ENCODE measurements around the gene SPRY4. TPM values are rescaled to one million over a fixed set of nuclear protein-coding genes. Genes with fewer than 3 reads are reported as not detected.
"Not testable (repeated sequence)": the region's sequence is repeated elsewhere in the genome, so short reads cannot be mapped to it uniquely, and the experiment has no call there.

The SPRY4 gene
- total and polyA plus RNA-seq, 3 experiments from 2014 or later, result 1.1 to 1.4 TPM; not detected in 1

DNA sequence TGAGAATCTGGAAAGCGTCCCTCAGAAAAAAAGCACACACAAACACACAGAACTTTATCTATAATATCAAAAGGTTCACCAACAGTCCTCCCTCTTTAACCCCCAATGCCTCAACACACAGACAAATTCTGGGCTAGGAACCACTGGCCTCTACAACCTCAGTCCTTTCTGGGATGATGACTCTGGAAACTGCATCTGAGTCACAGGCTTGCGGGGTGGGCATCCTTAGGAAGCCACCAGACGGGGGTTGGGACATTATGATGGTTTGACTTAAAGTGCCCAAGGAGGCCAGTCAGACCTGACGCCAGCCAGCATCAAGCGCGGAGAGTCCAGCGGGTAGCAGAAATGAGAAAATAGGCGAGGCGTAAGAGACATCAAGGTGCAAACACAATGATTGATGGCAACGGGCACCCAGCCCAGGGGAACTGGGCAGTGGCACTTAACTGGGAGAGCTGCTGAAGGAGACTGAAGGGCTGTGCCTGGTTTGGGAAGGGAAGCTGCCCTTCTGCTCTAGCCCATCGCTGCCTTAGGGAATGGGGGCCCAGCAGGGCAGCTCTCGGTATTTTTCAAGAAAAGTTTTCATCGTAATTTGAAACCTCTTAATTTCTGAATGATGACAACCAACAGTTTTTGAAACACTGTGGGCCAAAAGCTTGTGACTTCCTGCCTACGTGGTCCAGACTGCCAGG lies 20.7 kb downstream of the SPRY4 start:
- H3K9me3 Mint-ChIP-seq, result no peaks in the 10 kb centered on the region
- CTCF ChIA-PET, result no interaction called here

DNA sequence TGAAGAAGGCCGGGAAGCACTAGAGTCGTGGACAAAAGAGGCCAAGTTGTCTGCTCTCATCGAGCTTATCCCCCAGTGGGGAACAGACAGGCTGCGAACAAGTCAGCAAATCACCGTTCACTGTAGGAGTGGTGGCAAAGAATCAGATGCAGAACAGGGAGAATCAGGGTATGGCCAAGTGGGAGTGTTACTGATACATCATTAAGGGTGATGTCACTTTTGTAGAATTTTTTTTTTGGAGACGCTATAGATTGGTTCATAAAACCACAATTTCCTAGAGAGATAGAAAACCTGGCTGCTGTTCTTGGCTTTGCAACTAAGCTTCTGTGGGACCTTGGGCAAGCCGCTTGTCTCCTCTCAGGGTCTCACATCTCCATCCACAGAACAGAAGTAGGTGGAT lies 21.3 kb downstream of the SPRY4 start:
- Mint-ChIP-seq H3K4me3 (no peak overlapping the region), H3K36me3 (no peaks in the 10 kb centered on the region), H3K9me3 (no peaks in the 10 kb centered on the region), H3K27me3 (peaks cover 7 to 8% of the 10 kb centered on the region in 2 donors), H3K4me1 (peaks cover 12 to 16% (median 14%) of the 10 kb centered on the region in 3 donors), H3K27ac (no peak overlapping the region)
- no peaks in the 10 kb centered on the region for H3K9me3 ChIP-seq (ENCODE audit: low read length)
- peak in 1 of 5 donors; percentile 24 for DNase-seq
- no peaks in the 10 kb centered on the region for H3K36me3 ChIP-seq (ENCODE audit: insufficient read depth, low read length)
- H3K27me3 ChIP-seq (ENCODE audit: insufficient read depth, low read length, poor library complexity, severe bottlenecking), result no peaks in the 10 kb centered on the region
- ChIA-PET POLR2A (no interaction called here), CTCF (no interaction called here)
- H3K4me3 ChIP-seq (ENCODE audit: low read length), result no peak overlapping the region
- H3K27ac ChIP-seq (ENCODE audit: low read depth, low read length), result no peak overlapping the region
- no peaks in the 10 kb centered on the region for H3K4me1 ChIP-seq (ENCODE audit: insufficient read depth, low read length)

More for the DNA sequence above, 20.7 kb downstream of the SPRY4 start:
- DNase-seq, result peak in 1 of 5 donors; percentile 1
- no peak overlapping the region for H3K4me3 Mint-ChIP-seq
- H3K27ac Mint-ChIP-seq, result no peak overlapping the region
- Histone ChIP-seq H3K4me3 (ENCODE audit: low read length) (no peak overlapping the region), H3K36me3 (ENCODE audit: insufficient read depth, low read length) (no peaks in the 10 kb centered on the region), H3K27ac (ENCODE audit: low read depth, low read length) (no peak overlapping the region), H3K4me1 (ENCODE audit: insufficient read depth, low read length) (no peaks in the 10 kb centered on the region), H3K27me3 (ENCODE audit: insufficient read depth, low read length, poor library complexity, severe bottlenecking) (no peaks in the 10 kb centered on the region), H3K9me3 (ENCODE audit: low read length) (no peaks in the 10 kb centered on the region)
- peaks cover 7 to 8% of the 10 kb centered on the region in 2 donors for H3K27me3 Mint-ChIP-seq
- H3K4me1 Mint-ChIP-seq, result peaks cover 12 to 16% (median 14%) of the 10 kb centered on the region in 3 donors
- POLR2A ChIA-PET, result no interaction called here
- H3K36me3 Mint-ChIP-seq, result no peaks in the 10 kb centered on the region

DNA sequence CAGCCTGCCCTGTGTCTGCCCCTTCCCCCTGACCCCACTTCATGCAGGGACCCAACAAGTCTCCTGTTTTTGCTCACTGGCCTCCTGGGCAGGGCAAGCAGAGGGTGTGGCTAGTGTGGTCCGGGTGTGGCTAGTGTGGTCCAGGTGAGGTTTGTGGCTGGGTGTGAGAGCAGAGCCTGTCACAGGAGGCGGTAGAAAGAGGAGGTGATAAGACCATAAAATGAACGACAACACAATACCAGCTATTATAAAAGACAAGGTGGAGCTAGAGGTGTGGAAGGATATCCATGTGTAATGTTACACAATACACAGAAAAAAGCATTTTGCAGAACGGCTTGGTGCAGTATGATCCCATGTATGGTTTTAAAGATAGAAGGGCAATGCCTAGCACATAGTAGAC lies 23.3 kb downstream of the SPRY4 start:
- H3K36me3 ChIP-seq (ENCODE audit: insufficient read depth, low read length), result no peaks in the 10 kb centered on the region
- H3K4me3 ChIP-seq (ENCODE audit: low read length), result no peak overlapping the region
- no peaks in the 10 kb centered on the region for H3K9me3 ChIP-seq (ENCODE audit: low read length)
- Mint-ChIP-seq H3K9me3 (no peaks in the 10 kb centered on the region), H3K4me3 (peak overlapping the region in 1 of 7 donors; percentile 3), H3K4me1 (peaks cover 12 to 16% (median 14%) of the 10 kb centered on the region in 3 donors), H3K27me3 (peaks cover 5 to 7% of the 10 kb centered on the region in 2 donors), H3K36me3 (no peaks in the 10 kb centered on the region), H3K27ac (peak overlapping the region in 1 of 8 donors; percentile 1)
- no peak for DNase-seq
- POLR2A ChIA-PET, result no interaction called here
- H3K27me3 ChIP-seq (ENCODE audit: insufficient read depth, low read length, poor library complexity, severe bottlenecking), result no peaks in the 10 kb centered on the region
- CTCF ChIA-PET, result interaction anchor here (1.0 kb wide), 1 partner anchor 349 kb away, joined by 3 read pairs; no protein-coding TSS in a partner anchor
- no peaks in the 10 kb centered on the region for H3K4me1 ChIP-seq (ENCODE audit: insufficient read depth, low read length)
- H3K27ac ChIP-seq (ENCODE audit: low read depth, low read length), result no peak overlapping the region

- POLR2A ChIA-PET, result no interaction called here
- Mint-ChIP-seq H3K27me3 (peaks cover 5 to 8% of the 10 kb centered on the region in 2 donors), H3K9me3 (no peaks in the 10 kb centered on the region), H3K27ac (no peak overlapping the region), H3K36me3 (no peaks in the 10 kb centered on the region), H3K4me1 (peaks cover 12 to 16% (median 14%) of the 10 kb centered on the region in 3 donors), H3K4me3 (no peak overlapping the region)
- Histone ChIP-seq H3K9me3 (ENCODE audit: low read length) (no peaks in the 10 kb centered on the region), H3K4me3 (ENCODE audit: low read length) (no peak overlapping the region), H3K36me3 (ENCODE audit: insufficient read depth, low read length) (no peaks in the 10 kb centered on the region), H3K4me1 (ENCODE audit: insufficient read depth, low read length) (no peaks in the 10 kb centered on the region), H3K27me3 (ENCODE audit: insufficient read depth, low read length, poor library complexity, severe bottlenecking) (no peaks in the 10 kb centered on the region), H3K27ac (ENCODE audit: low read depth, low read length) (no peak overlapping the region)
- no peak for DNase-seq
- CTCF ChIA-PET, result interaction anchor here (1.0 kb wide), 1 partner anchor 348 kb away, joined by 3 read pairs; no protein-coding TSS in a partner anchor
Observed at GRCh38 chr5:142300677-142301076, 24.1 kb downstream of the SPRY4 start.

DNA sequence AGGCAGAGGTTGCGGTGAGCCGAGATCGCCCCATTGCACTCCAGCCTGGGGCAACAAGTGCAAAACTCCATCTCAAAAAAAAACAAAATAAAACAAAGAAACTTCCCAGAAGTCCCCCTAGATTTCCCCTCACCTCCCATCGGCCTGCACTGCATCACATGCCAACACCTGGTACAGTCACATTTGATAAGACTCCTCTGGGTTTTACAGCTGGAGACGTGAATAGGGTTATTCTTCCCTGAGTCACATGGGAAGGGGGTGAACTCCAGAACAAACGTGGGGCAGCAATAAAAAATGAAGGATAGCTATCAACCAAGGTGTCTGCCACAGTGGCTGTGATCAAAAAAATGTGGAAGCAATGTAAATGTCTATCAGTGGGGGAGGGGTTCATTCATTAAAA lies 26.0 kb downstream of the SPRY4 start:
- no peak overlapping the region for H3K27ac ChIP-seq (ENCODE audit: low read depth, low read length)
- CTCF ChIA-PET, result no interaction called here
- H3K36me3 ChIP-seq (ENCODE audit: insufficient read depth, low read length), result no peaks in the 10 kb centered on the region
- H3K4me3 ChIP-seq (ENCODE audit: low read length), result no peak overlapping the region
- H3K9me3 ChIP-seq (ENCODE audit: low read length), result no peaks in the 10 kb centered on the region
- H3K4me1 Mint-ChIP-seq, result peaks cover 12 to 16% (median 14%) of the 10 kb centered on the region in 3 donors
- POLR2A ChIA-PET, result no interaction called here
- H3K4me3 Mint-ChIP-seq, result no peak overlapping the region
- H3K27me3 ChIP-seq (ENCODE audit: insufficient read depth, low read length, poor library complexity, severe bottlenecking), result no peaks in the 10 kb centered on the region
- no peaks in the 10 kb centered on the region for H3K4me1 ChIP-seq (ENCODE audit: insufficient read depth, low read length)
- no peaks in the 10 kb centered on the region for H3K9me3 Mint-ChIP-seq
- no peak for DNase-seq
- H3K27ac Mint-ChIP-seq, result no peak overlapping the region
- peaks cover 6 to 10% of the 10 kb centered on the region in 2 donors for H3K27me3 Mint-ChIP-seq
- H3K36me3 Mint-ChIP-seq, result peaks cover 0 to 3% (median 0%) of the 10 kb centered on the region in 3 donors

GRCh38 chr5:142297786-142298185 lies 27.0 kb downstream of the SPRY4 start:
- POLR2A ChIA-PET, H3K9me3 Mint-ChIP-seq: not testable (repeated sequence)

GRCh38 chr5:142296914-142297417 lies 27.9 kb downstream of the SPRY4 start:
- Histone ChIP-seq H3K4me1 (ENCODE audit: insufficient read depth, low read length) (no peaks in the 10 kb centered on the region), H3K27me3 (ENCODE audit: insufficient read depth, low read length, poor library complexity, severe bottlenecking) (no peaks in the 10 kb centered on the region), H3K27ac (ENCODE audit: low read depth, low read length) (no peak overlapping the region), H3K36me3 (ENCODE audit: insufficient read depth, low read length) (no peaks in the 10 kb centered on the region), H3K9me3 (ENCODE audit: low read length) (no peaks in the 10 kb centered on the region), H3K4me3 (ENCODE audit: low read length) (no peak overlapping the region)
- Mint-ChIP-seq H3K27me3 (peaks cover 8 to 10% of the 10 kb centered on the region in 2 donors), H3K9me3 (no peaks in the 10 kb centered on the region), H3K27ac (no peak overlapping the region), H3K4me1 (peaks cover 10 to 14% (median 11%) of the 10 kb centered on the region in 3 donors), H3K36me3 (peaks cover 0 to 3% (median 0%) of the 10 kb centered on the region in 3 donors), H3K4me3 (no peak overlapping the region)
- no peak for DNase-seq
- ChIA-PET POLR2A (no interaction called here), CTCF (interaction anchor here (0.7 kb wide), 1 partner anchor 145 kb away, joined by 3 read pairs; no protein-coding TSS in a partner anchor)

More at GRCh38 chr5:142297786-142298185, 27.0 kb downstream of the SPRY4 start:
- H3K27ac Mint-ChIP-seq, result peak overlapping the region in 1 of 8 donors; percentile 47
- H3K9me3 ChIP-seq (ENCODE audit: low read length); H3K27me3 Mint-ChIP-seq; DNase-seq; H3K4me3 ChIP-seq (ENCODE audit: low read length); H3K27me3 ChIP-seq (ENCODE audit: insufficient read depth, low read length, poor library complexity, severe bottlenecking); H3K36me3 Mint-ChIP-seq; H3K27ac ChIP-seq (ENCODE audit: low read depth, low read length); H3K4me3 Mint-ChIP-seq; H3K4me1 ChIP-seq (ENCODE audit: insufficient read depth, low read length); H3K36me3 ChIP-seq (ENCODE audit: insufficient read depth, low read length); CTCF ChIA-PET: not testable (repeated sequence)
- peaks cover 12 to 16% (median 14%) of the 10 kb centered on the region in 3 donors for H3K4me1 Mint-ChIP-seq
